ENCODE measurements around the gene PFDN4.

DNA sequence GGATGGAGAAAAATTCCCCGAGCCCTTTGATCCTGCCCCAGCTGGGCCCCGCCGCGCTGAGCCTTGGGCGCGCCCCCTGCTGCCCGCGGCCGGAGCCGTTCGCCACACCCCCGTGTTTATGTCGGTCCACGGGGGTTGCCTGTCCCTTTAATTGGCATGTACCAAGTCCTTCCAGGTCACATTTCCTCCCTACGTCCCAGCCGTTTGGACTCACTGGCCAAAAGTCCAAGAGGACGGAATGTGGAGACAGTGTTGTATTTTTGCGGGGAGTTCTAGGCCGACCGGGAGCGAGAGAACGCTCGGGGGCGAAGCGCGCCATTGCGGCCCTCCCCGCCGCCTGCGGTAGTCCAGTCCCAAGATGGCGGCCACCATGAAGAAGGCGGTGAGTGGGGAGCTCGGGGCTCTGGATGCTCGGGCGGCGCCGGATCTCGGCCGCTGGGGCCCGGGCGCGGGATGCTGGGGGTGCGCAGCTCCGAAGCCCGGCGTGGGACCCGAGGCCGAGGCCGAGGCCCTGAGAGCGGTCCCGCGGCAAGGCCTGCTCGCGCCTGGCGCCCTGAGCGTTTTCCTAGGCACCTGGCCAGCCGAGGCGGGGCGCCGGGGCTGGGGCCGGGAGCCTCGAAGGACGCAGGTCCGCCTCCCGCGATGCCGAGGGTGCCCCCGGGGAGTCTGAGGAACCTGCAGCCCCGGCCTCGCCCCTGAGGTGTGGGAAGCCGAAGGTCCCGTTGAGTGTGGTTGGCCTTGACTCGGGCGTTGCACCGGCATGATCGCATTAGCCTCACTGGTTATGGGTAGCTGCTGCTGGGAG lies at the start of gene PFDN4:
- TF ChIP-seq CHD2 (IDR thresholded peaks at IDR 0.05; ENCODE audit: low read length, partially characterized antibody) (peak; percentile 35), POLR2AphosphoS5 (IDR thresholded peaks at IDR 0.05; ENCODE audit: low read depth, low read length) (peak; percentile 34; the same call in 1 of the 2 replicates), RXRA (IDR thresholded peaks at IDR 0.05; ENCODE audit: borderline replicate concordance, low read depth) (no peak), YY1 (IDR thresholded peaks at IDR 0.05; ENCODE audit: low read depth) (peak; percentile 94), EP300 (IDR thresholded peaks at IDR 0.05; ENCODE audit: borderline replicate concordance in 1 of 2, low read depth in 1 of 2, low read length in 1 of 2) (peak in 1 of 2 experiments; percentile 76; a peak in 1 of 4 replicates), TAF1 (IDR thresholded peaks at IDR 0.05; ENCODE audit: borderline replicate concordance, low read depth, low read length) (peak; percentile 85), NFIC (IDR thresholded peaks at IDR 0.05; ENCODE audit: borderline replicate concordance) (peak; percentile 20)
- TF ChIP-seq, protein P1, sequence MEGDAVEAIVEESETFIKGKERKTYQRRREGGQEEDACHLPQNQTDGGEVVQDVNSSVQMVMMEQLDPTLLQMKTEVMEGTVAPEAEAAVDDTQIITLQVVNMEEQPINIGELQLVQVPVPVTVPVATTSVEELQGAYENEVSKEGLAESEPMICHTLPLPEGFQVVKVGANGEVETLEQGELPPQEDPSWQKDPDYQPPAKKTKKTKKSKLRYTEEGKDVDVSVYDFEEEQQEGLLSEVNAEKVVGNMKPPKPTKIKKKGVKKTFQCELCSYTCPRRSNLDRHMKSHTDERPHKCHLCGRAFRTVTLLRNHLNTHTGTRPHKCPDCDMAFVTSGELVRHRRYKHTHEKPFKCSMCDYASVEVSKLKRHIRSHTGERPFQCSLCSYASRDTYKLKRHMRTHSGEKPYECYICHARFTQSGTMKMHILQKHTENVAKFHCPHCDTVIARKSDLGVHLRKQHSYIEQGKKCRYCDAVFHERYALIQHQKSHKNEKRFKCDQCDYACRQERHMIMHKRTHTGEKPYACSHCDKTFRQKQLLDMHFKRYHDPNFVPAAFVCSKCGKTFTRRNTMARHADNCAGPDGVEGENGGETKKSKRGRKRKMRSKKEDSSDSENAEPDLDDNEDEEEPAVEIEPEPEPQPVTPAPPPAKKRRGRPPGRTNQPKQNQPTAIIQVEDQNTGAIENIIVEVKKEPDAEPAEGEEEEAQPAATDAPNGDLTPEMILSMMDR (IDR thresholded peaks at IDR 0.05): peak; percentile 83
